ENCODE data around the gene ANGPTL8.

DNA sequence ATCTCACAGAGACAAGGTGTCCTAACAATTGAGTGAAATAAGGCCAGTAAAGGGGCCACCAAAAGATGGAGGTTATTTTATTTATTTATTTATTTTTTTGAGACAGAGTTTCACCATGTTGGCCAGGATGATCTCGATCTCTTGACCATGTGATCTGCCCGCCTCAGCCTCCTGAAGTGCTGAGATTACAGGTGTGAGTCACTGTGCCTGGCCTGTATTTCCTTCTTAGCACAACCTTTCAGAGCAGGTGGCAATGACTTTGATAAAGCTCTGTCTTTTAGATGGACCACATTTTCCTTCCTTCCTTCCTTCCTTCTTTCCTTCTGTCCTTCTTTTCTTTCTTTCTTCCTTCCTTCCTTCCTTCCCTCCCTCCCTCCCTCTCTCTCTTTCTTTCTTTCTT lies 33.9 kb downstream of the ANGPTL8 start:
- TF ChIP-seq, protein P1, sequence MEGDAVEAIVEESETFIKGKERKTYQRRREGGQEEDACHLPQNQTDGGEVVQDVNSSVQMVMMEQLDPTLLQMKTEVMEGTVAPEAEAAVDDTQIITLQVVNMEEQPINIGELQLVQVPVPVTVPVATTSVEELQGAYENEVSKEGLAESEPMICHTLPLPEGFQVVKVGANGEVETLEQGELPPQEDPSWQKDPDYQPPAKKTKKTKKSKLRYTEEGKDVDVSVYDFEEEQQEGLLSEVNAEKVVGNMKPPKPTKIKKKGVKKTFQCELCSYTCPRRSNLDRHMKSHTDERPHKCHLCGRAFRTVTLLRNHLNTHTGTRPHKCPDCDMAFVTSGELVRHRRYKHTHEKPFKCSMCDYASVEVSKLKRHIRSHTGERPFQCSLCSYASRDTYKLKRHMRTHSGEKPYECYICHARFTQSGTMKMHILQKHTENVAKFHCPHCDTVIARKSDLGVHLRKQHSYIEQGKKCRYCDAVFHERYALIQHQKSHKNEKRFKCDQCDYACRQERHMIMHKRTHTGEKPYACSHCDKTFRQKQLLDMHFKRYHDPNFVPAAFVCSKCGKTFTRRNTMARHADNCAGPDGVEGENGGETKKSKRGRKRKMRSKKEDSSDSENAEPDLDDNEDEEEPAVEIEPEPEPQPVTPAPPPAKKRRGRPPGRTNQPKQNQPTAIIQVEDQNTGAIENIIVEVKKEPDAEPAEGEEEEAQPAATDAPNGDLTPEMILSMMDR (conservative IDR thresholded peaks at IDR 0.05; ENCODE audit: low read depth in 2 of 2): no peak
- TF ChIP-seq ZNF114 (CRISPR knock-in tag; IDR thresholded peaks at IDR 0.05) (no peak), EZH2phosphoT487 (IDR thresholded peaks at IDR 0.05; ENCODE audit: unreplicated experiment) (no peak), POLR2AphosphoS5 (IDR thresholded peaks at IDR 0.05; ENCODE audit: low read depth) (no peak)
- TF ChIP-seq, protein P2, sequence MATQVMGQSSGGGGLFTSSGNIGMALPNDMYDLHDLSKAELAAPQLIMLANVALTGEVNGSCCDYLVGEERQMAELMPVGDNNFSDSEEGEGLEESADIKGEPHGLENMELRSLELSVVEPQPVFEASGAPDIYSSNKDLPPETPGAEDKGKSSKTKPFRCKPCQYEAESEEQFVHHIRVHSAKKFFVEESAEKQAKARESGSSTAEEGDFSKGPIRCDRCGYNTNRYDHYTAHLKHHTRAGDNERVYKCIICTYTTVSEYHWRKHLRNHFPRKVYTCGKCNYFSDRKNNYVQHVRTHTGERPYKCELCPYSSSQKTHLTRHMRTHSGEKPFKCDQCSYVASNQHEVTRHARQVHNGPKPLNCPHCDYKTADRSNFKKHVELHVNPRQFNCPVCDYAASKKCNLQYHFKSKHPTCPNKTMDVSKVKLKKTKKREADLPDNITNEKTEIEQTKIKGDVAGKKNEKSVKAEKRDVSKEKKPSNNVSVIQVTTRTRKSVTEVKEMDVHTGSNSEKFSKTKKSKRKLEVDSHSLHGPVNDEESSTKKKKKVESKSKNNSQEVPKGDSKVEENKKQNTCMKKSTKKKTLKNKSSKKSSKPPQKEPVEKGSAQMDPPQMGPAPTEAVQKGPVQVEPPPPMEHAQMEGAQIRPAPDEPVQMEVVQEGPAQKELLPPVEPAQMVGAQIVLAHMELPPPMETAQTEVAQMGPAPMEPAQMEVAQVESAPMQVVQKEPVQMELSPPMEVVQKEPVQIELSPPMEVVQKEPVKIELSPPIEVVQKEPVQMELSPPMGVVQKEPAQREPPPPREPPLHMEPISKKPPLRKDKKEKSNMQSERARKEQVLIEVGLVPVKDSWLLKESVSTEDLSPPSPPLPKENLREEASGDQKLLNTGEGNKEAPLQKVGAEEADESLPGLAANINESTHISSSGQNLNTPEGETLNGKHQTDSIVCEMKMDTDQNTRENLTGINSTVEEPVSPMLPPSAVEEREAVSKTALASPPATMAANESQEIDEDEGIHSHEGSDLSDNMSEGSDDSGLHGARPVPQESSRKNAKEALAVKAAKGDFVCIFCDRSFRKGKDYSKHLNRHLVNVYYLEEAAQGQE (IDR thresholded peaks at IDR 0.05; ENCODE audit: unreplicated experiment): no peak
